Measurements from ENCODE around the gene CSNK1A1.

Gene CSNK1A1

GRCh38 chr5:149453618-149454415 is 97.4 kb downstream of the CSNK1A1 start:
- no peak for DNase-seq (ENCODE audit: low read depth)
- TF ChIP-seq, protein P1, sequence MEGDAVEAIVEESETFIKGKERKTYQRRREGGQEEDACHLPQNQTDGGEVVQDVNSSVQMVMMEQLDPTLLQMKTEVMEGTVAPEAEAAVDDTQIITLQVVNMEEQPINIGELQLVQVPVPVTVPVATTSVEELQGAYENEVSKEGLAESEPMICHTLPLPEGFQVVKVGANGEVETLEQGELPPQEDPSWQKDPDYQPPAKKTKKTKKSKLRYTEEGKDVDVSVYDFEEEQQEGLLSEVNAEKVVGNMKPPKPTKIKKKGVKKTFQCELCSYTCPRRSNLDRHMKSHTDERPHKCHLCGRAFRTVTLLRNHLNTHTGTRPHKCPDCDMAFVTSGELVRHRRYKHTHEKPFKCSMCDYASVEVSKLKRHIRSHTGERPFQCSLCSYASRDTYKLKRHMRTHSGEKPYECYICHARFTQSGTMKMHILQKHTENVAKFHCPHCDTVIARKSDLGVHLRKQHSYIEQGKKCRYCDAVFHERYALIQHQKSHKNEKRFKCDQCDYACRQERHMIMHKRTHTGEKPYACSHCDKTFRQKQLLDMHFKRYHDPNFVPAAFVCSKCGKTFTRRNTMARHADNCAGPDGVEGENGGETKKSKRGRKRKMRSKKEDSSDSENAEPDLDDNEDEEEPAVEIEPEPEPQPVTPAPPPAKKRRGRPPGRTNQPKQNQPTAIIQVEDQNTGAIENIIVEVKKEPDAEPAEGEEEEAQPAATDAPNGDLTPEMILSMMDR (conservative IDR thresholded peaks at IDR 0.05; ENCODE audit: control insufficient read depth, insufficient read depth, low read depth, low read length) = no peak
- no peak overlapping the region for H3K4me3 ChIP-seq (ENCODE audit: control insufficient read depth, low read depth, low read length)

DNA sequence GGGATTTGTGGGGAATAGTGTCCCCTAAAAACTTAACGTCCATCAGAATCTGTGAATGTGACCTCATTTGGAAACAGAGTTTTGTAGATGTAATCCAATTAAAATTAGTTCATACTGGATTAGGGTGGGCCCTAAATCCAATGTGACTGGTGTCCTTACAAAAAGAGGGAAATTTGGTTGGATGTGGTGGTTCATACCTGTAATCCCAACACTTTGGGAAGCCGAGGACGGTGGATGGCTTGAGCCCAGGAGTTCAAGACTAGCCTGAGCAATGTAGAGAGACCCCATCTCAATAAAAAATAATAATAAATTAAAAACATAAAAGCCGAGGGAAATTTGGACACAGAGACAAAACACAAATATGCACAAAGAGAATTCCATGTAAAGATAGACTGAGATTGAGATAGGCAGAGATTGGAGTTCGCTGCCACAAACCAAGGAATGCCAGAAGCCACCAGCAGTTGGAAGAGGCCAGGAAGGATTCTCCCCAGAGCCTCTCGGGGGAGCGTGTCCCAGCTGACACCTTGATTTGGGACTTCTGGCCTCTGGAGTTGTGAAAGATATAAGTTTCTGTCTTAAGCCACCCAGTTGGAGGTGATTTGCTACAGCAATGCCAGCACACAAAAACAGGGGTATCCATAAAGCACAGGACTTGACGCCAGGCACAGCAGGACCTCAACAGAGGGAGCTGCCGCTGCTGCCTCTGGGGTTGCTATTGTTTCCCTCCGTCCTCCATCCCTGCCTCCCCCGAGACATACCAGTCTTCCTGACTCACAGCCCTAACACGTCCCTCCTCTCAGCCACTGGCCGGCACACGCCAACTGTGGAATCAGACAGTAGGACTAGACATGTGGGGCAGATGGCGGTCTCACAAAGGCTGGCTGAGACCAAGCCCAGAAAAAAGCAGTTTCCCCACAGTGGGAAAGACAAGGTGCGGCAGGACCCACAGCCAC is 98.3 kb downstream of the CSNK1A1 start:
- DNase-seq (ENCODE audit: low read depth) = peak; percentile 92
- H3K4me3 ChIP-seq (ENCODE audit: control insufficient read depth, low read depth, low read length) = no peak overlapping the region
- TF ChIP-seq, protein P1 (conservative IDR thresholded peaks at IDR 0.05; ENCODE audit: control insufficient read depth, insufficient read depth, low read depth, low read length) = no peak

DNA sequence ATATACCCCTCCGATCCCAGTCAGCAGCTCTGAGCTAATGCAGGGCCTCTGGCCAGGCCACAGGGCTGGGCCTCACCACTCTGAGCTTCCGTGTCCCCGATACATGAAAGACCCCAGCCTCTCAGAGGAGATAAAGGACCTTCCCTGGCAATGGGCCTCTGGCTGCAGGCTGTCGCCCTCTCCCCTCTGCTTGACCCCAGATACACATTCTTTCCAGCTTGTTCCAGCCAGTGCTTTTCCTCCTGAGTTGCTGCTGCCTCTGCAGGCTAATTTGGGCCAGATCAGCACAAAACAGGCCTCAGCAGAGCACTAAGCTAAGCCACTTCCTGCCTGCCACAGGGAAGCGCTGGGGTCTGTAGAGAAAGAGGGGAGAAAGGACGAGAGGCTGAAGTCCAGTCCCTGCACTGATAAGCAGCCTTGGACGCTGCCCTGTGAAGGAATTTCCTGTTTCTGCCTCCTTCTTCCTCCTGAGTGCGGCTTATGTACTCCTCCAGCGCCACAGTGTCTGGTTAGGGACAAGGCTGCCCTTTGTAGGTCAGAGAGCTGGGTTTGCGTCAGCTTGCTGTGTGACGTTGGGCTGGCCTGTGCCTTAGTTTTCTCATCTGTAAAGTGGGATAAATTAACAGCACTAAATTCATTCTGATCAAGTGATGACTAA is 99.1 kb downstream of the CSNK1A1 start:
- H3K4me3 ChIP-seq (ENCODE audit: control insufficient read depth, low read depth, low read length) = no peak overlapping the region
- TF ChIP-seq, protein P1 (conservative IDR thresholded peaks at IDR 0.05; ENCODE audit: control insufficient read depth, insufficient read depth, low read depth, low read length) = no peak
- peak; percentile 68 for DNase-seq (ENCODE audit: low read depth)

- peak; percentile 74 for DNase-seq (ENCODE audit: low read depth)
- TF ChIP-seq, protein P1 (conservative IDR thresholded peaks at IDR 0.05; ENCODE audit: control insufficient read depth, insufficient read depth, low read depth, low read length) = no peak
Observed at GRCh38 chr5:149450199-149450598, 101.0 kb downstream of the CSNK1A1 start.

GRCh38 chr5:149448831-149449714 is 102.2 kb downstream of the CSNK1A1 start:
- TF ChIP-seq, protein P1 (conservative IDR thresholded peaks at IDR 0.05; ENCODE audit: control insufficient read depth, insufficient read depth, low read depth, low read length) = peak; percentile 64
- H3K4me3 ChIP-seq (ENCODE audit: control insufficient read depth, low read depth, low read length) = no peak overlapping the region
- DNase-seq (ENCODE audit: low read depth) = peak; percentile 66

More at GRCh38 chr5:149450199-149450598, 101.0 kb downstream of the CSNK1A1 start:
- no peak overlapping the region for H3K4me3 ChIP-seq (ENCODE audit: control insufficient read depth, low read depth, low read length)

All from fibroblast of mammary gland (primary cell).